ENCODE results near the gene PTGFR.

Gene PTGFR

GRCh38 chr1:78587211-78587610 lies 96.4 kb downstream of the PTGFR start:
- DNase-seq (ENCODE audit: low read depth in 1 of 2, low spot score in 1 of 2), result no peak

All from activated CD4-positive, alpha-beta T cell treated with anti-CD3 and anti-CD28 coated beads, Interleukin-2, amount 50 U/mL, for 24 hours (primary cell).